Suprapubic skin (tissue), 4 donors: Measurements from ENCODE around the gene EOGT. TPM values are rescaled to one million over a fixed set of nuclear protein-coding genes. Genes with fewer than 3 reads are reported as not detected.

Experiments used
- DNase-seq, 2 donors: peaks; one replicate each; pipeline ENCODE4 v3.0.0-alpha.2; 2019; ENCODE audit warnings: low spot score in 2 of 2
- H3K27ac ChIP-seq: fragments of 200-600 bp; sonication (generic); one replicate; pipeline ENCODE4 v1.5.1; 2019
- H3K27me3 ChIP-seq: fragments of 200-600 bp; sonication (generic); one replicate; pipeline ENCODE4 v1.5.1; 2019
- H3K36me3 ChIP-seq: fragments of 200-600 bp; sonication (generic); one replicate; pipeline ENCODE4 v1.5.1; 2019
- H3K4me1 ChIP-seq: fragments of 200-600 bp; sonication (generic); one replicate; pipeline ENCODE4 v1.5.1; 2019
- H3K4me3 ChIP-seq: fragments of 200-600 bp; sonication (generic); one replicate; pipeline ENCODE4 v1.5.1; 2019; ENCODE audit warnings: mild to moderate bottlenecking
- H3K9me3 ChIP-seq: fragments of 200-600 bp; sonication (generic); one replicate; pipeline ENCODE4 v1.5.1; 2019
- EP300 ChIP-seq: sonication (generic); formaldehyde crosslinking; IDR thresholded peaks from one replicate; pipeline ENCODE4 v1.6.1; 2017; ENCODE audit warnings: antibody characterized with exemption
- POLR2A ChIP-seq, 2 donors: fragments of 450-650 bp; IDR thresholded peaks; one replicate each; pipeline ENCODE4 v1.6.1; 2017; ENCODE audit warnings: antibody characterized with exemption in 2 of 2, mild to moderate bottlenecking in 2 of 2, moderate library complexity in 2 of 2
- POLR2AphosphoS5 ChIP-seq, 3 donors: sonication (generic); formaldehyde crosslinking; IDR thresholded peaks; one replicate each; pipeline ENCODE4 v1.6.1; 2017; ENCODE audit warnings: antibody characterized with exemption in 3 of 3
- WGBS: methylation state at CpG from one replicate; pipeline ENCODE4 v1.1.5; 2018; 5-methylcytosine and 5-hydroxymethylcytosine counted together
- total RNA-seq, 4 donors: library from RNA; depleted of rRNA; stranded (reverse); fragments of >200 nt; gene quantifications; one replicate each; pipeline ENCODE4 v1.1.0, GENCODE V29; 2016
- TF ChIP-seq, protein P1 (sequence below), 2 donors: fragments of 200-600 bp in 1 of 2; fragments of 450-650 bp in 1 of 2; sonication (generic) in 1 of 2; IDR thresholded peaks; one replicate each; pipeline ENCODE4 v1.5.1; 2016 to 2019; ENCODE audit warnings: antibody characterized with exemption in 2 of 2, mild to moderate bottlenecking in 1 of 2, moderate library complexity in 1 of 2

EOGT gene
- total RNA-seq, 4 donors from 2014 or later = 15.3 to 27.8 (median 20.9) TPM

- Histone ChIP-seq H3K4me3 (peak within 1 kb of the TSS; percentile 75), H3K4me1 (peaks cover 32% of the 10 kb centered on the region), H3K27ac (peak within 1 kb of the TSS; percentile 96), H3K27me3 (no peaks in the 10 kb centered on the region), H3K9me3 (no peaks in the 10 kb centered on the region), H3K36me3 (peaks cover 34% of the 10 kb centered on the region)
- TF ChIP-seq, protein P1, sequence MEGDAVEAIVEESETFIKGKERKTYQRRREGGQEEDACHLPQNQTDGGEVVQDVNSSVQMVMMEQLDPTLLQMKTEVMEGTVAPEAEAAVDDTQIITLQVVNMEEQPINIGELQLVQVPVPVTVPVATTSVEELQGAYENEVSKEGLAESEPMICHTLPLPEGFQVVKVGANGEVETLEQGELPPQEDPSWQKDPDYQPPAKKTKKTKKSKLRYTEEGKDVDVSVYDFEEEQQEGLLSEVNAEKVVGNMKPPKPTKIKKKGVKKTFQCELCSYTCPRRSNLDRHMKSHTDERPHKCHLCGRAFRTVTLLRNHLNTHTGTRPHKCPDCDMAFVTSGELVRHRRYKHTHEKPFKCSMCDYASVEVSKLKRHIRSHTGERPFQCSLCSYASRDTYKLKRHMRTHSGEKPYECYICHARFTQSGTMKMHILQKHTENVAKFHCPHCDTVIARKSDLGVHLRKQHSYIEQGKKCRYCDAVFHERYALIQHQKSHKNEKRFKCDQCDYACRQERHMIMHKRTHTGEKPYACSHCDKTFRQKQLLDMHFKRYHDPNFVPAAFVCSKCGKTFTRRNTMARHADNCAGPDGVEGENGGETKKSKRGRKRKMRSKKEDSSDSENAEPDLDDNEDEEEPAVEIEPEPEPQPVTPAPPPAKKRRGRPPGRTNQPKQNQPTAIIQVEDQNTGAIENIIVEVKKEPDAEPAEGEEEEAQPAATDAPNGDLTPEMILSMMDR (IDR thresholded peaks at IDR 0.05) = no peak
- TF ChIP-seq EP300 (no peak), POLR2AphosphoS5 (IDR thresholded peaks at IDR 0.05) (peak; percentile 60 to 80 (median 80)), POLR2A (IDR thresholded peaks at IDR 0.05) (peak; percentile 71 to 75)
- peak; percentile 99 for DNase-seq
- 0% methylated on average over 23 of the region's 45 CpGs for WGBS
Measured at GRCh38 chr3:69051756-69052471, 38.4 kb upstream of the EOGT start, which contains the start of gene TMF1. Gene TMF1, minus strand, starts transcription at chr3:69052333. Its CDS starts 247 bp downstream, at chr3:69052086.

DNA sequence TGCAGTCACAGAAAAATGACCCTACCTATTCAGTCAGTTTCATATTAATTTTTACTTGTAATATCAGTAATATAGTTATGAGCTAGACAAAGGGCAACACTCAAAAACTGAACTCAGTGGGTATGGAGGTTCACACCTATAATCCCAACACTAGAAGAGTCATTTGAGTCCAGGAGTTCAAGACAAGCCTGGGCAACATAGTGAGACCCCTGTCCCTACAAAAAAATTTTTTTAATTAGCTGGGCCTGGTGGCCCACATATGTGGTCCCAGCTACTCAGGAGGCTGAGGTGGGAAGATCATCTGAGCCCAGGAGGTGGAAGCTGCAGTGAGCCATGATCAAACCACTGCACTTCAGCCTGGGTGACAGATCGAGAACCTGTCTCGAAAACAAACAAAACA is 35.5 kb upstream of the EOGT start:
- TF ChIP-seq POLR2AphosphoS5 (IDR thresholded peaks at IDR 0.05) = no peak
- TF ChIP-seq EP300 = no peak
- TF ChIP-seq, protein P1 (IDR thresholded peaks at IDR 0.05) = no peak
- TF ChIP-seq POLR2A (IDR thresholded peaks at IDR 0.05) = no peak
- H3K27ac ChIP-seq = no peak overlapping the region
- H3K4me1 ChIP-seq = peaks cover 32% of the 10 kb centered on the region
- H3K9me3 ChIP-seq = no peaks in the 10 kb centered on the region
- DNase-seq = no peak
- peaks cover 26% of the 10 kb centered on the region for H3K36me3 ChIP-seq
- WGBS = 97% methylated on average over 2 of the region's 2 CpGs
- H3K27me3 ChIP-seq = no peaks in the 10 kb centered on the region
- no peak overlapping the region for H3K4me3 ChIP-seq

DNA sequence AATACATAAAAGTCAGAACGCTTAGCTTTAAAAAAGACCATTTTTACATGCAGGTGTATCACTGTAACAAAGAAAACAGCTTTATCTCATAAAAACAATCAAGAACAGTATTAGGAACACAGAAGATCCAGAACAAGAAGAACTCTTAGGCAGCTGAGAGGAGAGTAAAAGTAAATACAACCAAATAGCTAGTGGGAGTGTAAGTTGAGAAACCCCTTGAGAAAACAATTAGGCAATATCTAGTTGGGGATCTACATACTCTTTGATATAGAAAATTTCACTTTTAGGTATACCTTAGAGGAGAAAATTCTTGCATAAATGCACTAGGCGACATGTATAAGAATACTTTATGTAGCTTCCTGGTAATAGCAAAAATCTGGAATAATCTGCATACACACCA is 31.1 kb upstream of the EOGT start:
- H3K4me3 ChIP-seq = no peak overlapping the region
- H3K27me3 ChIP-seq = no peaks in the 10 kb centered on the region
- H3K4me1 ChIP-seq = peaks cover 10% of the 10 kb centered on the region
- TF ChIP-seq, protein P1 (IDR thresholded peaks at IDR 0.05) = no peak
- TF ChIP-seq EP300 (no peak), POLR2A (IDR thresholded peaks at IDR 0.05) (no peak), POLR2AphosphoS5 (IDR thresholded peaks at IDR 0.05) (no peak)
- WGBS = 93% methylated on average over 2 of the region's 2 CpGs
- H3K27ac ChIP-seq = no peak overlapping the region
- DNase-seq = no peak
- H3K36me3 ChIP-seq = peaks cover 64% of the 10 kb centered on the region
- no peaks in the 10 kb centered on the region for H3K9me3 ChIP-seq

DNA sequence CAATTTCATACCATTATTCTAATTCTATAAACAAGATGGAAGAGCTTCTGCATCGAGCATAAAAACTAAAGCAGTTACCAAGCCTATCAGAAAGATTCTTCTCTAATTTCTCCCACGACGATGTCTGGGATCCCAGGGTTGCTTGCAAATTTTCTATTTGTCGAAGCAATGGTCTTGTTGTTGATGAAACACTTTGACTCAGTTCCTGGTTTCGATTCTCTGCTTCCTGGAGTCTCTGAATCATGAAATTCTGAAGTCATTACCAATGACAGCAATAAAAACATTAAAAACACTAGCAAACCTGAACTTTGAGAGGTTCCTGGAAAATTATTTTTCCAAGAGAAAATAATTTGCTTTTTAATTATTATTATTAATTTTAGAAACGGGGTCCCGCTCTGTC is 20.0 kb upstream of the EOGT start:
- WGBS = 83% methylated on average over 7 of the region's 7 CpGs
- Histone ChIP-seq H3K27ac (no peak overlapping the region), H3K36me3 (peaks cover 89% of the 10 kb centered on the region)

DNA sequence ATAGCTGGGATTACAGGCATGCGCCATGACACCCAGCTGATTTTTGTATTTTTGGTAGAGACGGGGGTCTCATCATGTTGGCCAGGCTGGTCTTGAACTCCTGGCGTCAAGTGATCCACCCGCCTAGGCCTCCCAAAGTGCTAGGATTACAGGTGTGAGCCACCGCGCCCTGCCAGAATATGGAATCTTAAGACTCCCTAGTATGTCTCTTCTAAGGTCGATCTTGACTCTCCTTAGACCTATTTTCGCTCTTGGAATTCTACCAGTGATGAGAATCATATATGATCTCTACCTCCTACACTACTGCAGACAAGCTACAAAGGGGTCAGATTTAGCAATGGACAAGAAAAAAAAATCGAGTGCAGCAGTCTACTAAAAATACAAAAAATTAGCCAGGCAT is 19.3 kb upstream of the EOGT start:
- no peak for DNase-seq
- Histone ChIP-seq H3K9me3 (no peaks in the 10 kb centered on the region), H3K4me1 (no peaks in the 10 kb centered on the region), H3K36me3 (peaks cover 89% of the 10 kb centered on the region), H3K27me3 (no peaks in the 10 kb centered on the region), H3K4me3 (no peak overlapping the region), H3K27ac (no peak overlapping the region)
- TF ChIP-seq POLR2A (IDR thresholded peaks at IDR 0.05) = no peak
- WGBS = 89% methylated on average over 9 of the region's 9 CpGs

More for the DNA sequence above, 20.0 kb upstream of the EOGT start:
- no peaks in the 10 kb centered on the region for H3K4me1 ChIP-seq
- H3K9me3 ChIP-seq = no peaks in the 10 kb centered on the region
- H3K27me3 ChIP-seq = no peaks in the 10 kb centered on the region
- no peak overlapping the region for H3K4me3 ChIP-seq
- TF ChIP-seq EP300 = no peak
- TF ChIP-seq, protein P1 (IDR thresholded peaks at IDR 0.05) = no peak
- no peak for TF ChIP-seq POLR2A (IDR thresholded peaks at IDR 0.05)
- no peak for TF ChIP-seq POLR2AphosphoS5 (IDR thresholded peaks at IDR 0.05)
- DNase-seq = no peak
